ENCODE results near the gene PROM2. TPM values are rescaled to one million over a fixed set of nuclear protein-coding genes. Genes with fewer than 3 reads are reported as not detected.

Gene PROM2
- polyA plus RNA-seq, 1 donor (not counting 4 experiments of a cell fraction or from before 2014, with no cell fraction given): 11.4 TPM

- dilution Hi-C loops (cut with MboI; ENCODE audit: extremely low pct_ligation_motif_present, low sequenced_read_pairs): no loop called here
- no peaks in the 10 kb centered on the region for H3K9me3 ChIP-seq (ENCODE audit: control insufficient read depth, low read depth, low read length)
- no peaks in the 10 kb centered on the region for H4K20me1 ChIP-seq (ENCODE audit: control insufficient read depth, extremely low read depth, insufficient read depth, low read length)
- TF ChIP-seq EZH2 (IDR thresholded peaks at IDR 0.05; ENCODE audit: low read length): no peak
- TF ChIP-seq CTCF (optimal IDR thresholded peaks at IDR 0.05 in 1 of 3, IDR thresholded peaks at IDR 0.05 in 1 of 3, conservative IDR thresholded peaks at IDR 0.05 in 1 of 3; ENCODE audit: extremely low read depth in 1 of 3, insufficient read depth in 2 of 3, low read length in 3 of 3): no peak
- no peak for DNase-seq (ENCODE audit: low read depth, low spot score)
- FAIRE-seq: no peak
- no peak overlapping the region for H3K9ac ChIP-seq (ENCODE audit: control insufficient read depth, extremely low read depth, insufficient read depth, low read length)
- H3K27ac ChIP-seq (ENCODE audit: control insufficient read depth, insufficient read depth, low read length): no peak overlapping the region
- H3K4me3 ChIP-seq (ENCODE audit: control insufficient read depth in 2 of 3, extremely low read depth in 1 of 3, insufficient read depth in 2 of 3, low read depth in 1 of 3, low read length in 3 of 3): no peak overlapping the region
- H3K4me2 ChIP-seq (ENCODE audit: control insufficient read depth, extremely low read depth, insufficient read depth, low read depth, low read length): no peak overlapping the region
- no peaks in the 10 kb centered on the region for H3K36me3 ChIP-seq (ENCODE audit: control insufficient read depth in 2 of 2, extremely low read depth in 1 of 2, insufficient read depth in 2 of 2, low read length in 2 of 2)
- no peak overlapping the region for H2AFZ ChIP-seq (ENCODE audit: control insufficient read depth, low read length)
- H3K4me1 ChIP-seq (ENCODE audit: control insufficient read depth, extremely low read depth, insufficient read depth, low read length): peaks cover 18% of the 10 kb centered on the region
- no peaks in the 10 kb centered on the region for H3K9me1 ChIP-seq (ENCODE audit: control insufficient read depth, extremely low read depth, insufficient read depth, low read length)
- no peaks in the 10 kb centered on the region for H3K79me2 ChIP-seq (ENCODE audit: control insufficient read depth, insufficient read depth, low read length)
- H3K27me3 ChIP-seq (ENCODE audit: control insufficient read depth, extremely low read depth, insufficient read depth, low read length): peaks cover 63% of the 10 kb centered on the region
These were observed 34.3 kb downstream of the PROM2 start for GRCh38 chr2:95308426-95308990.

GRCh38 chr2:95309599-95309998 is 35.4 kb downstream of the PROM2 start:
- H3K79me2 ChIP-seq (ENCODE audit: control insufficient read depth, insufficient read depth, low read length): no peaks in the 10 kb centered on the region
- no peaks in the 10 kb centered on the region for H4K20me1 ChIP-seq (ENCODE audit: control insufficient read depth, extremely low read depth, insufficient read depth, low read length)
- H2AFZ ChIP-seq (ENCODE audit: control insufficient read depth, low read length): no peak overlapping the region
- peaks cover 20% of the 10 kb centered on the region for H3K4me1 ChIP-seq (ENCODE audit: control insufficient read depth, extremely low read depth, insufficient read depth, low read length)
- dilution Hi-C loops (cut with MboI; ENCODE audit: extremely low pct_ligation_motif_present, low sequenced_read_pairs): no loop called here
- H3K4me2 ChIP-seq (ENCODE audit: control insufficient read depth, extremely low read depth, insufficient read depth, low read depth, low read length): no peak overlapping the region
- no peak overlapping the region for H3K4me3 ChIP-seq (ENCODE audit: control insufficient read depth in 2 of 3, extremely low read depth in 1 of 3, insufficient read depth in 2 of 3, low read depth in 1 of 3, low read length in 3 of 3)
- H3K9me3 ChIP-seq (ENCODE audit: control insufficient read depth, low read depth, low read length): no peaks in the 10 kb centered on the region
- no peak overlapping the region for H3K9ac ChIP-seq (ENCODE audit: control insufficient read depth, extremely low read depth, insufficient read depth, low read length)
- no peaks in the 10 kb centered on the region for H3K36me3 ChIP-seq (ENCODE audit: control insufficient read depth in 2 of 2, extremely low read depth in 1 of 2, insufficient read depth in 2 of 2, low read length in 2 of 2)
- H3K27me3 ChIP-seq (ENCODE audit: control insufficient read depth, extremely low read depth, insufficient read depth, low read length): peaks cover 65% of the 10 kb centered on the region
- H3K27ac ChIP-seq (ENCODE audit: control insufficient read depth, insufficient read depth, low read length): no peak overlapping the region
- FAIRE-seq: no peak
- H3K9me1 ChIP-seq (ENCODE audit: control insufficient read depth, extremely low read depth, insufficient read depth, low read length): no peaks in the 10 kb centered on the region
- TF ChIP-seq EZH2 (IDR thresholded peaks at IDR 0.05; ENCODE audit: low read length) (no peak), CTCF (optimal IDR thresholded peaks at IDR 0.05 in 1 of 3, IDR thresholded peaks at IDR 0.05 in 1 of 3, conservative IDR thresholded peaks at IDR 0.05 in 1 of 3; ENCODE audit: extremely low read depth in 1 of 3, insufficient read depth in 2 of 3, low read length in 3 of 3) (no peak)
- no peak for DNase-seq (ENCODE audit: low read depth, low spot score)

Measured in keratinocyte (primary cell).